HL-60 (cell line): ENCODE results near the gene EMC9.

Experiments used
- DNase-seq, 2 experiments: peaks; one replicate each; pipeline ENCODE4 v3.0.0-alpha.2; 2010 to 2020; ENCODE audit warnings: low read depth in 1 of 2, low spot score in 1 of 2
- H3K27ac ChIP-seq: fragments of 250-450 bp; sonication (Bioruptor Pico); replicated peaks from 2 replicates; pipeline ENCODE4 v1.5.1; 2020; ENCODE audit warnings: mild to moderate bottlenecking, moderate library complexity
- H3K27me3 ChIP-seq: fragments of 250-450 bp; sonication (Bioruptor Pico); 2 replicates; pipeline ENCODE4 v1.5.1; 2021; ENCODE audit warnings: mild to moderate bottlenecking, moderate library complexity; ENCODE audit not compliant: insufficient read depth, poor library complexity, severe bottlenecking
- H3K4me3 ChIP-seq: replicated peaks from 2 replicates; pipeline ENCODE4 v1.5.1; 2011; ENCODE audit warnings: mild to moderate bottlenecking, control low read depth, low read length; ENCODE audit not compliant: insufficient read depth
- CTCF ChIP-seq: IDR thresholded peaks from one replicate; pipeline ENCODE4 v1.5.1; 2011; ENCODE audit warnings: low read length, control low read depth, inconsistent platforms; ENCODE audit not compliant: insufficient read depth
- GABPA ChIP-seq: IDR thresholded peaks from 2 replicates; pipeline ENCODE4 v1.6.1; 2012; ENCODE audit warnings: low read depth
- POLR2AphosphoS5 ChIP-seq: IDR thresholded peaks from 2 replicates; pipeline ENCODE4 v1.6.1; 2012; ENCODE audit warnings: low read depth
- REST ChIP-seq: IDR thresholded peaks from 2 replicates; pipeline ENCODE4 v1.6.1; 2012; ENCODE audit warnings: low read depth; ENCODE audit not compliant: insufficient replicate concordance
- SPI1 ChIP-seq: IDR thresholded peaks from 2 replicates; pipeline ENCODE4 v1.6.1; 2012; ENCODE audit warnings: low read depth, mild to moderate bottlenecking, borderline replicate concordance

EMC9 gene

GRCh38 chr14:24100982-24101494 is 40.4 kb downstream of the EMC9 start:
- H3K27ac ChIP-seq, result no peak overlapping the region
- TF ChIP-seq POLR2AphosphoS5 (no peak), CTCF (no peak), SPI1 (no peak), REST (no peak), GABPA (no peak)
- DNase-seq, result no peak
- H3K4me3 ChIP-seq, result no peak overlapping the region
- H3K27me3 ChIP-seq, result no peaks in the 10 kb centered on the region

- no peak for TF ChIP-seq CTCF
- TF ChIP-seq SPI1, result no peak
- TF ChIP-seq REST, result no peak
- TF ChIP-seq GABPA, result no peak
- TF ChIP-seq POLR2AphosphoS5, result no peak
- no peak overlapping the region for H3K4me3 ChIP-seq
- DNase-seq, result peak in 1 of 2 experiments; percentile 42
- no peak overlapping the region for H3K27ac ChIP-seq
- no peaks in the 10 kb centered on the region for H3K27me3 ChIP-seq
Observed at GRCh38 chr14:24100197-24100981, 41.0 kb downstream of the EMC9 start.

- DNase-seq, result no peak
- no peak overlapping the region for H3K4me3 ChIP-seq
- no peak overlapping the region for H3K27ac ChIP-seq
- H3K27me3 ChIP-seq, result no peaks in the 10 kb centered on the region
- TF ChIP-seq POLR2AphosphoS5 (no peak), CTCF (no peak)
Observed at GRCh38 chr14:24098927-24099813, 42.2 kb downstream of the EMC9 start.
